HG03103 (cell line): ENCODE results near the gene KCNS3.
A peak's percentile ranks its signal among the peaks of the same experiment; 100 is the strongest.

Experiments
- ATAC-seq: cut with Tn5 transposase; IDR thresholded peaks from one replicate; pipeline ENCODE4 v1.9.1; 2021; ENCODE audit warnings: low read depth; ENCODE audit not compliant: unreplicated experiment

The KCNS3 gene

GRCh38 chr2:17873021-17873420, 5.4 kb upstream of the KCNS3 start:
- no peak for ATAC-seq

GRCh38 chr2:17876590-17876989, 1.9 kb upstream of the KCNS3 start:
- no peak for ATAC-seq

GRCh38 chr2:17877811-17878280, 621 bp upstream of the KCNS3 start:
- ATAC-seq: peak; percentile 30

- ATAC-seq: peak; percentile 20
Measured at GRCh38 chr2:17879137-17879912, 858 bp downstream of the KCNS3 start.

GRCh38 chr2:17879913-17880274, 1.4 kb downstream of the KCNS3 start:
- no peak for ATAC-seq

GRCh38 chr2:17892770-17893534, 14.5 kb downstream of the KCNS3 start:
- no peak for ATAC-seq

GRCh38 chr2:17894005-17894404, 15.5 kb downstream of the KCNS3 start:
- ATAC-seq: no peak

- no peak for ATAC-seq
Measured at GRCh38 chr2:17894556-17894955, 16.1 kb downstream of the KCNS3 start.

GRCh38 chr2:17899871-17900270, 21.4 kb downstream of the KCNS3 start:
- no peak for ATAC-seq

GRCh38 chr2:17901246-17901645, 22.8 kb downstream of the KCNS3 start:
- no peak for ATAC-seq

- ATAC-seq: no peak
Measured at GRCh38 chr2:17910980-17911379, 32.5 kb downstream of the KCNS3 start.

GRCh38 chr2:17911491-17912260, 33.2 kb downstream of the KCNS3 start:
- ATAC-seq: peak; percentile 13

- peak; percentile 99 for ATAC-seq
Measured at GRCh38 chr2:17912266-17912691, 33.8 kb downstream of the KCNS3 start.

- no peak for ATAC-seq
Measured at GRCh38 chr2:17915099-17915498, 36.6 kb downstream of the KCNS3 start.

- ATAC-seq: no peak
Measured at GRCh38 chr2:17915811-17916518, 37.5 kb downstream of the KCNS3 start.

- ATAC-seq: no peak
Measured at GRCh38 chr2:17916584-17916983, 38.1 kb downstream of the KCNS3 start.

- ATAC-seq: no peak
Measured at GRCh38 chr2:17918789-17919188, 40.3 kb downstream of the KCNS3 start.

- ATAC-seq: no peak
Measured at GRCh38 chr2:17930773-17931172, 52.3 kb downstream of the KCNS3 start.

GRCh38 chr2:17933256-17933655, 54.8 kb downstream of the KCNS3 start:
- ATAC-seq: no peak

GRCh38 chr2:17934721-17935120, 56.3 kb downstream of the KCNS3 start:
- no peak for ATAC-seq
